Jurkat, Clone E6-1 (cell line): ENCODE data around the gene AUNIP. TPM values are rescaled to one million over a fixed set of nuclear protein-coding genes. Genes with fewer than 3 reads are reported as not detected.
A peak's percentile ranks its signal among the peaks of the same experiment; 100 is the strongest.

Experiments used
- DNase-seq: peaks from one replicate; pipeline ENCODE4 v3.0.0-alpha.2; 2011; ENCODE audit warnings: low read depth, low spot score
- H3K4me3 ChIP-seq: 2 replicates; pipeline ENCODE4 v1.5.1; 2011; ENCODE audit warnings: mild to moderate bottlenecking, low read length, control low read depth, moderate library complexity
- polyA plus RNA-seq: library from polyadenylated mRNA; unstranded; fragments of >200 nt; gene quantifications from one replicate; pipeline ENCODE4 v1.2.1, GENCODE V29; 2012; ENCODE audit warnings: missing spikeins; ENCODE audit not compliant: insufficient read length, insufficient read depth

The AUNIP gene, protein sequence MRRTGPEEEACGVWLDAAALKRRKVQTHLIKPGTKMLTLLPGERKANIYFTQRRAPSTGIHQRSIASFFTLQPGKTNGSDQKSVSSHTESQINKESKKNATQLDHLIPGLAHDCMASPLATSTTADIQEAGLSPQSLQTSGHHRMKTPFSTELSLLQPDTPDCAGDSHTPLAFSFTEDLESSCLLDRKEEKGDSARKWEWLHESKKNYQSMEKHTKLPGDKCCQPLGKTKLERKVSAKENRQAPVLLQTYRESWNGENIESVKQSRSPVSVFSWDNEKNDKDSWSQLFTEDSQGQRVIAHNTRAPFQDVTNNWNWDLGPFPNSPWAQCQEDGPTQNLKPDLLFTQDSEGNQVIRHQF
- polyA plus RNA-seq = 11.0 TPM

DNA sequence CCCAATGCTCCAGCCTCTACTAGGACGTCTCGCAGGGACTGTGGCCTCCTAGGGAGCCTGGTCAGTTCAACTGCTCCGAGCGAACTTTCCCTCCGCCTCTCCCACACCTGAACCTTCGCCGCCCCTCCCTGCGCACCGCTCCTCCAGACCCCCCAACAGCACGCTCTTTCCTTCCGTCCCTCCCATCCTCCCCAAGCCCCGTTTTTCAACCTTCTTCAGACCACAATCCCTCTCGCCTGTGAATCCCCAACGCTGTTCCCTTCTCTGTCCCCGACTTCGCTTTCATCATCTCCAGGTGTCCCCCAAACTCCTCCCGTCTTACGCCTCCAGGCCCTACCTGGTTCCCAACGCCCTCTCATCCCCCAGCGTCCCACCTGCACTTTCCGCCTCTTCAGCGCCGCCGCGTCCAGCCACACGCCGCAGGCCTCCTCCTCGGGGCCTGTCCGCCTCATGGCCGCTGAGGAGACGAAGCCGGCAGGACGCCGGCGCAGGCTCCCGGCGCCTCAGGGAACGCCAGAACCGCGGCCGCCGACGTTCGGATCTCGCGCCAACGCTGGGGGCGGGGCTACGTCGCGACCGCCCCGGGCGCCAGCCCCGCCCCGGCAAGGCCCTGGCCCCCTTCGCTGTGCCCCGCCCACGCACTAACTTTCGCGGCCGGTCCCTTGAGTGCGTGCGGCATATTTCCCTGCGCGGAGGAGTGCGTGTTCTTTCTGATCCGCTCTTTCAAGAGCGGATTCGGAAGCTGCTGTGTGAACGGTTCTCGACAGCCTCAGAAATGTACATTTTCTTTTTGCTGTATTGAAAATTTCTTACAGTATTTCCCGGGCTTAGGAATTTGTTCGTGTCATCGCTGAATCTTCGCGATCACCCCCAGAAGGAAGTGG lies at the start of gene AUNIP:
Gene AUNIP (minus strand): TSS at position 552 of the 884 bp plus-strand sequence. CDS start 100 bp downstream, at position 452.
- H3K4me3 ChIP-seq = peak within 1 kb of the TSS; percentile 95

DNA sequence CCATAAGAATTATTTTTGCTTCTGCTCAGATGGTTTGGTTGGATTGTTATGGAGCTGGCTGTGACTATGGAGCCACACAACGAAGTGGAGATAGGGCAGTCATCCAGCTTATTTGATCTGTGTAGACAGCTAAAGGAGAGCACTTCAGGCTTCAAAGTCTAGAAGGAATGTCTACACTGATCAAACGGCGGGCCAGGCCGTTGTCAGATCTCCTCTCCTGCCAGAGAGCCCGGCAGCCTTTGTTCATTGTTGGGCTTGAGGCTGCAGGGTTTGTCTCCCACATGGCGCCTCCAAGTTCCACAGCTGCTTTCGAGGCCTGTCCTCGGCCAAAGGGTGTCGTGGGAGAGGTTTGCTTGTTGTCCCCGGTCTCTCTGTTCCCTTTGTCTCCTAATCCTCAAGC lies 49.8 kb upstream of the AUNIP start:
- H3K4me3 ChIP-seq = no peak overlapping the region
- DNase-seq = no peak

More for the DNA sequence above, at the start of gene AUNIP:
- DNase-seq = peak; percentile 73

DNA sequence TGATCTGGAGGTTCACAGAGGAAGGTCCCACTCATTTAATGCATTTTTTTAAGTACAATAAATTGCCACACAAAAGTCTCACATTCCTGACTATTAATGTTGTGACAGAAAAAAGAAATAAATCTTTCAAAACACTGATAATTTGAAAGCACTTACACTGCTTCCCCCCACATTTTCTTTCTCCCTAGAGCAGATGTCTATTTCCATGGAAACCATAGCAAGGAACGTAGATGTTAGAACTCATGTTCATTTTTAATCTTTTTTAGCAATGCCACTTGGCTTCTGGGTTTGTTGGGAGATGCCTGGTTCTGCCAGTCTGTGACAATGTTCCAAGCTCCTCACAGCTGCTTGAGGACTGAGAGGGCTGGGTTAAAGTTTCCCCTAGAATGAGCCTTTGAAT lies 48.9 kb upstream of the AUNIP start:
- no peak overlapping the region for H3K4me3 ChIP-seq
- no peak for DNase-seq

DNA sequence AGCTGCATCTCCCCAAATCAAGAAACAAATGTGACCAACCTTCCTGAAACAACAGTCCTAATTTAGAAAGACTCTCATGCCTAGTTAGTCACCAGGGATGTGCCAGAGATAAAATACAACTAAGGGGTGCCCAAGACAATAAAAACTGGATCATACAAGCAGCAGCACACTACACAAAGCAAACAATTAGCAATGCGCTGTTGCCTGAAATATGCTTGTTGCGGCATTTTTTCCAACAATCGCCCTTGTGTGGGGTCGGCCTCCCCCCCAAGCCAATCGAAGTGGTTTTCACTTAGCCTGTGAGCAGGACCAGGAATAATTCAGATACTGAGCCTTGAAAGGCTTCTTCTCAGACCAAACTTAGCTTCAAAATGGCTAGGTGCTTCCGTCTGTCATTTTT lies 48.3 kb upstream of the AUNIP start:
- no peak overlapping the region for H3K4me3 ChIP-seq
- no peak for DNase-seq

DNA sequence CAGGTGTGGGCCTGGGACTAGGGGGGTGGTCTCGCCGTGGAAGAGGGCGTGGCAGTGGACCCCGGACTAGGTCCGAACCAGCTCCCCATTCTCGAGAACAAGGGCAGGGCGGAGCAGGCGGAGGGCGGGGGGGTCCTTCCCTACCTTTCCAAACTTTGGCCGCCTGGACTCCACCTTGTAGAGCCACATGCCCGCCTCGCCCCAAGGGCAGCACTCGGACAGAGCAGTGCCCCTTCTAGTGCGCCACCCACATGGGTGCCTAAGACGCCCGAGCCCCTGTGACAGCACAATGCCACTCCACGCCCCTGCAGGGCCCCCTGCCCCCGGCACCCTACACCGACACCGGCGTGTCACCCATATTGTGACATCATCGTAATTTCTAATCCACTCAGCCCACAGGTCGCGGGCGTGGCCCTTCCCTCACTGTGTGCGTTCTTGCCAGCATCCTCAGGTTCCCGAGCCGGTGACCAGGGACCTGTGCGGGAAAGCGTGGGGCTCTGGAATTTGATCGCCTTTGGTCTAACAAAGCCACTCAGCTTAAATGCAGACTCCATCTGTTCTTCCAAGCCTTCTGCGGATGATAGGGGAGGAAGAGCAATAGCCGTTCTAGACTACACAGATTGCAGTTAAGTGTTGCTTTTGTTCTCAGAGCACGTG lies 47.5 kb upstream of the AUNIP start:
- DNase-seq = no peak
- peak overlapping the region; percentile 62 for H3K4me3 ChIP-seq

DNA sequence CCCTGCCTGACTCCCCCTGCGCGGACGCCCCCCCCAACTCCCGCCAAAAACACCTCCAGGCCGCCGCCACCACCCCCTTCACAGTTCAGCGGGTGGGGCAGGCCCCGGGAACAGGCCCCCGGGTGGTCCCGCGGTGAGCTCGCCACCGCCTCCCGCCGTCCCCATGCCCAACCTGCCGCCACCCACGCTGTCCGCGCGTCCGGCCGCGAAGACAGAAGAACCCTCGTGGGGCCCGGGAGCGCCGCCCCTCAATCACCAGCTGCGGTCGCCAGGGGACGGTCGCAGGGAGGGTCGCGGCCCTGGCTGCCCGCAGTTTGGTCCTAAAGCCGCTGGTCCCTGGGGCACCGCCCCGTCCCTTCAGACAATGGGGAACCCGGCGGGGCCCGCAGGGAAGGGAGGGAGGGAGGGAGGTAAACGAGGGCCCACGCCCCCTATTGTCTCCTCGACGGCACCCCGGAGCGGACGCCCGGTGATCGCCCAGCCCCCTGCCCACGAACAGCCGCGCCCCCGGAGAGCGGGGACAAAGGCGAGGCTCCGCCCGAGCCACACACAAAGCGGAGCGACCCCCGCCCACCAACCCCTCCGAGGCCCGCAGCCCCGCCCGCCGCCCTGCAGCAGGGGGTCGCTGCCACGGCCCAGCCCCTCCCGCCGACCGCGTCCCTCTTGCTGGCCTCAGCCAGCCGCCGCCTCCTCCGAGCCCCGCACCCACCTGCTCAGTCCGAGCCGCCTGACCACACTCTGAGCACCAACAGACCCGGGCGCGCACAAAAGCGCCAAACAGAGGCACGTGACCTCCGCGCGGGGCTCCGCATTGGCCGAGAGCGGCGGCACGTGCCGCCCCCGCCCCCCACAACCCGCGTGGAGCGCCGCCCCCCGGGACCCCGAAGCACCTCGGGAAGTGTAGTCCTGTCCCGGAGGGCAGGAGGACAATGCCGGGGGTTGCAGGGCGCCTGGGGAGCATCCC lies 46.7 kb upstream of the AUNIP start, which contains the start of gene STMN1:
Gene STMN1 (minus strand): TSS at position 740 of the 964 bp plus-strand sequence. CDS start 1,743 bp downstream, outside the sequence.
- DNase-seq = peak; percentile 88
- H3K4me3 ChIP-seq = peak within 1 kb of the TSS; percentile 62

DNA sequence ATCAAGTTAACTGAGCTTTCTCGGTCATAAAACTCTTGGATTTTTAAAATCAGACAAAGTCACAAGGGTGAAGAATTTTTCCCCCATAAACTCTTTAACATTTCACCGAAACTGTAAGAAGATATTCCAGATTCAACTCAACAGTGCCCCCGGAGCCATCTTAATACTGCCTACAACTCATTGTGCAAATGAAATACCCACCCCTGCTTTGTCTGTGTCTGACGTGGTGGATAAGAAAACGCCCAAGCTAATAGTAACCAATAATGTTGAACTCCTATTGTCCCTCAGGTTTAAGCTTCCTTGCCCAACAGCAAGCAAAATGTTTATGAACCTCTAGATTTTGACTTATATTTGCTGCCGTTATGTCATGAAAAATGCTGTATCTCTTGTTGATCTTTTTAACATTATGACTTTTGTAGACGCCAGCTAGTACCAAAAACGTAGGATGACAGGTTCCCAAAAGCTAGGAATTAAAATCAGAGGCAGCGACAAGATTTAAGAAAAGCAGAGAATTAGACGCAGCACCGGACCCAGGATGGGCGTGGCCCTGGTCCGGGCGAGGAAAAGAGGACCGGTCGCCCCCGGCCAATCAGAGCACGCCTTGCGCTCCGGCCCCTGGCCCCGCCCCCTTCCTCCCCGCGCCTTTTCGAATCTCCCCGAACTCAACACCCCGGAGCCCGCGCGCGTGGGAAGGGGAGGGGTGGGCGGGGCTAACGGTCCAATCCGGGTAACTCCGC lies 45.9 kb upstream of the AUNIP start:
- H3K4me3 ChIP-seq = peak overlapping the region; percentile 62

DNA sequence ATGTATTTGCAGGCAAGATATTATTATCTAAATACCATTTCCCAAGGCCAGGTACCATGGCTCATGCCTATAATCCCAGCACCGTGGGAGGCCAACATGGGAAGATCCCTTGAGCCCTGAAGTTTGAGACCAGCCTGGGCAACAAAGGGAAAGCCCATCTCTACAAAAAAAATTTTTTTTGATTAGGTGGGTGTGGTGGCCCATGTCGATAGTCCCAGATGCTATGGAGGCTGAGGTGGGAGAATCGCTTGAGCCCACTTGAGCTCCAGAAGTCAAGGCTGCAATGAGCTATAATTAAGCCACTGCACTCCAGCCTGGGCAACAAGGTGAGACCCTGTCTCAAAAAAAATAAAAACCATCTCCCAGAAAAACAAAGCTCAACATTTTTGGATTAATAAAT lies 44.7 kb upstream of the AUNIP start:
- DNase-seq = no peak
- H3K4me3 ChIP-seq = peak overlapping the region; percentile 62

More for the DNA sequence above, 45.9 kb upstream of the AUNIP start:
- peak; percentile 90 for DNase-seq

DNA sequence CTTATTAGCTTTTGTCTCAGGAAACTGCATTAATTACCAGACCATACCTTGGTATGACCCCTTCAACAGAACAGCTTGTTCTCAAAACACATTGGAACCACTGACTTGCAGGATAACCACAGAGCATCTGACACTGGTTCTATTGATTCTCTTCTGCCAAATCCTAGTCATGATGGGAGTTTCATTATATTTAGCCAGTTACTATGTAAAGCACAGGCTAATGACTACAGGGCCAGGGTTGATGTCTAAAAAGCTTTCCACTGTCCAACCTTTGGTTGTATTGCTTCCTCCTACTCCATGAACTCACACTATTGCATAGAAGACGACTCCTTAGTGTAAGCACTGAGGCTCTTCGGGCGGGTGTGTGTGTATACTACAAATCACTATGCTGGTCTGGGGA lies 43.2 kb upstream of the AUNIP start:
- no peak for DNase-seq
- H3K4me3 ChIP-seq = no peak overlapping the region

DNA sequence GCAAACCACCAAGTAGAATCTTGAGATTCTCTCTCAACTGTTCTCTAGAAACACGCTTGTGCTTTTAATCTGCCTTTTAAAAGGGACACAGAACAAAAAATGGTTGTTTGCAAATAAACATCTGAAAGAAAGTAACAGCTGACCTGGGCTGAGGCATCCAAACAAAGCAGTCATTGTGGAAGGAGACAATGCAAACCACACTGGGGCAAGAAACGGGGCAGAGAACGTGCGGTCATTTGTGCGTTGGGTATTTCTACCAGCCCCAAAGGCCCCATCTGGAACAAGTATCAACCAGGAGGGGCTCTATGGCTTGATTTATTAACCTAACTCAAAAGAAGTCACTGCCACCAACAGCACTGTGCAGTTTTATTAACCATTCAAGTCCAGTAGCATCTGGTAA lies 41.0 kb upstream of the AUNIP start:
- DNase-seq = no peak
- no peak overlapping the region for H3K4me3 ChIP-seq

DNA sequence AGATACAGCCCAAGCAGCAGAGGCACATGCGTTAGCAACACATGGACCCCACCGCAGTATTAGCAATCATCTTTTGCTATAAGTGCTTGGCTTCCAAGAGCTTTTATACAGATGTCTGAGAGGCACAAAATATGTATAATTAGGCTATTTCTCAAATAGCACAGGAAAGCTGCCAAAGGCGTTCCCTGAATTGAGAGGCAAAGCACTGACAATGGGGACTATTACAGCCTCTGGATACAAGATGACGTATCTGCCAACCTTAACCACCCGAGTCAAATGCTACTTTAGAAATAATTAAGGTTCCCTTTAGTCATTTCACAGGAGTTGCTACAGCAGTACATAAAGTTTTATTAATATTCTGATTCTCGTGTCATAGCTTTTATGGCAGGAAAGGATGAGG lies 40.5 kb upstream of the AUNIP start:
- no peak for DNase-seq
- H3K4me3 ChIP-seq = no peak overlapping the region

DNA sequence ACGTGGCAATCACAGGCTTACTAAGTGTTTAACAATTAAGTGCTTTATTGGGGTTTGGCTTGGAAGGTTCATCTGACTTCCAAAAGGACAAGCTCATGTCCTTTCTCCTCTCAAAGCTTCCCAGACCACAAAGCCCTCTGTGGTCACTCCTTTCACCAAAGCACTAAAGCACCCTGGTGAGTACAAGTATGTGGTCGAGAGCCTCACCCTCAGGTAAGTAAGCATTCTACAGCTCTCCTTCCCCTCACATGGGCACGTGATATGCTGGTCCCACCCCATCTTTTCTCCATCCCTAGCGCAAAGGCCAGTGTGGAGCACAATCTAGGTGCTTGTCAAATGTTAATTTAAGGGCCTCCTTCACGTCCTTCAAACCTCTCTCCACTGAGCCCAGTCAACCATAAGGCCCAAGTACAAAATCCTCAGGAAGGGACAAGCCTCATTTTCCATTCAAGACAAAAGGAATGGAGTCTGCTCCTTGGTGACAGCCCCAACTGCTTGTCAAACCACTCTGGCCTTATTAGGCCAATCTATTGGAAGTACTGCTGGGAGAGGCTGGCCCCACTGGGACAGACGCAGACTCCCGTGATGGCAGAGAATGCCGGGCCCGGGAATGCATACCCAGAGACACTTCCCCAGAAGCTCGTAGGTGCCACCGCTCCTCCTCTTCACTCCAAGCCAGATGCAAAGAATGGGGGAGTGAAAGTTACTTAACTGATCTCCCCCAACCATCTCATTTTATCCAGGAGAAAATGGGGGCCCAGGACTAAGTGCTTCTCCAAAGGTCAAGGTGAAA lies 39.2 kb upstream of the AUNIP start:
- no peak overlapping the region for H3K4me3 ChIP-seq
- no peak for DNase-seq

DNA sequence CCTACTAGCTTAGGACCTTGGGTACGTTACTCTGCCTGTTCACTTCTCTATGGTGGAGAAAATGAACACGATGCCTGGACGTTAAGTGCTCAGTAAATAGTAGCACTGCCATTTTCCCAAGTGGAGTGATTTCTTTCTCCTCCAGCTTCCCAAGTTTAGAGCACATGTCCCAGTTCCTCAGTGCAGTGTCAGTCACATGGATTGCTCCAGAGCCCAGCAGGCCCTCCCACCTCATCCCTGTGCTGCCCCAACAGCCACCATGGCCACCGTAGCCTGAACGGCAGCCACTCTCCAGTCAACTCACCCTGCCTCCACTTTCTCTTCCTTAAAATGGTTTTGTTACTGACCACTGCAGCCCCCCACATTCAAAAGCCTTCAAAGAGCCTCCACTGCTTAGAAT lies 38.5 kb upstream of the AUNIP start:
- DNase-seq = no peak
- H3K4me3 ChIP-seq = no peak overlapping the region

DNA sequence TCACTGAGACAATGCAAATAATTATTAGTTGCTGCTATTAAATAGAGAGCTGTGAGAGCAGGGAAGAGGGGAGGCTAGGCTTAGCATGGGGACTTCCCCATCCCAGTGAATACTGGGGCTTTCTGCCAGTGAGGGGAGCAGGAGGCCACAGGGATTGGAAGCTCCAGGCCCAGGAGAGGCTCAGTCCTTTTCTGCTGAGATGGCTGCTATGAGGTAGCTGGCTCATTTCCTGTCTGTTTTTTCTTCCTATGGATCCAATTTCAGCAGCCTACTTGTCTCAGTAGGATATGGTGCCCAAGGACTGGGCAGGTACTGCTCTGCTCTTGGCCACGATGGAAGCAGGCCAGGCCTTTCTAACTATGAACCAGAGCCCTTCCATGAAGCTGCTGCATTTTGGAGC lies 37.0 kb upstream of the AUNIP start:
- no peak for DNase-seq
- H3K4me3 ChIP-seq = no peak overlapping the region

DNA sequence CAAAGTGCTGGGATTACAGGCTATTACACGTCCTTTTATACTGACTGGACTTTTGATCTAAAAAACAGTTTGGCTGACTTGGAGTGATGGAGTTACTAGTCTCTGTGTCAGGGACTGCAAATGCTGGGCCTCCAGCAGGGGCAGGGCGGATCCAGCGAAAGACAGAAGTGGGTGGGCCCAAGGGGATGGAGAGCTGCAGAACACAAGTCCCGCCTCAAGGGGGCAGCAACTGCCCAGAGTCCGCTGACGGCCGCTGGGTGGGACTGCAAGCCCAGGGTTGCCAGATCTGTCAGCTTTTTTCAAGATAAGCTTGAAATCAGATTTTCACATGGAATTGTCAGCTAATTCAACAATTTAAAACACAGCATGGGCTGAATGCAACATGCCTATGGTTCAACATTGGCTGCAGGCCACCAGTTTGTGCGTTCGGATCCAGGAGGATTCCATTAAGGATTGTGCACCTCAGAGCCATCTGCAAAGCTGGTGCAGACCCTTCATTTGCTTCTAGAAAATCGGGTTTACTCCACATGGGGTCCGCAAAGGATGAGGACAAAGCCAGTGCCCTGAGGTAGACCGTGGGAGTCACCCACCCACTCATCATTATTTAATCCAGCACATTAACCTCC lies 36.2 kb upstream of the AUNIP start:
- no peak overlapping the region for H3K4me3 ChIP-seq
- DNase-seq = peak; percentile 87

DNA sequence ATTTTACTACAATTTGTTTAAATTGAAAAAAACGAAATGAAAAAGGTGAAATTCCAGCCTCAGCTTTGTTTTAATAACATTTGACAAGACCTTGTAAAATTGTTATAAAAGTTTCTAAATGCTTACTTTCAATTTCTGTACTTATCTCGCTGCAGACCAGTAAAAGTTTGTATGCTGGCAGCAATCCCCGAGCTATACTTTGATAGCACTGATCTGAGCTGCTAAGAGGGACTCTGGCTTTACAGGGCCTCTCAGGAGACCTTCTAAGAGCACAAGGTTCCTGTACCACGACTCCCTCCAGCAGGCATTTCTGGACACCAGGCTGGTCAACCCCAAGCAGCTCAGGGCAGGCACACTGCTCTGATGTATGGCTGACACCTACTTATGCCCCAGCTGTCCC lies 33.9 kb upstream of the AUNIP start:
- H3K4me3 ChIP-seq = no peak overlapping the region
- DNase-seq = no peak

DNA sequence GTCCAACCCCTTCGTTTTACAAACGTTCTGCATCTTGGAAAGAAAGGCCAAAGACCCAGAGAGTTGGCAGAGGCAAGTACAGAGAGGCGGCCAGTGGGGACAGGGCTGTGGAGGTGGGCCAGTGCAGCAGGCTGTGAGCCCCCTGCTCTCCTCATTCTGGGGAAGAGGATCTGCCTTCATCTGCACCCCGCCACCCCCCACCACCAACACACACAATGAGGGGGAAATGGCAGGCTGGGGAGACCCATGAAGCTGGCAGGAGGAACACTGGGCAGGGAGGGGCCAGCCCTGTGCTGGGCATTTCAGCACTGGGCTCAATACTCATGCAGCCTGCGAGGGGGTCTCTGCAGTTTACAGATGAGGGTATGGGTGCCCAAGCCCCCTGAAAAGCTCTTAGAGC lies 32.3 kb upstream of the AUNIP start:
- no peak overlapping the region for H3K4me3 ChIP-seq

More for the DNA sequence above, 32.3 kb upstream of the AUNIP start:
- no peak for DNase-seq
